Karpas-422 (cell line): Measurements from ENCODE around the gene PARK7. TPM values are rescaled to one million over a fixed set of nuclear protein-coding genes. Genes with fewer than 3 reads are reported as not detected.

Experiments
- DNase-seq: peaks from one replicate; pipeline ENCODE4 v3.0.0-alpha.2; 2015
- H2AFZ ChIP-seq: fragments of 200-600 bp; sonication (generic); 2 replicates; pipeline ENCODE4 v1.6.1; 2014; ENCODE audit warnings: antibody characterized with exemption, low read length, mixed read lengths
- H3K27ac ChIP-seq: fragments of 200-600 bp; sonication (generic); 2 replicates; pipeline ENCODE4 v1.5.1; 2014; ENCODE audit warnings: mild to moderate bottlenecking, low read length, moderate library complexity
- H3K27me3 ChIP-seq: fragments of 200-600 bp; sonication (generic); 2 replicates; pipeline ENCODE4 v1.6.1; 2014; ENCODE audit warnings: low read length, mixed read lengths
- H3K36me3 ChIP-seq: fragments of 200-600 bp; sonication (generic); 2 replicates; pipeline ENCODE4 v1.6.1; 2014; ENCODE audit warnings: low read length, mixed read lengths; ENCODE audit not compliant: insufficient read depth
- H3K4me1 ChIP-seq: fragments of 200-600 bp; sonication (generic); 2 replicates; pipeline ENCODE4 v1.6.1; 2014; ENCODE audit warnings: mild to moderate bottlenecking, low read length, mixed read lengths
- H3K4me2 ChIP-seq: fragments of 200-600 bp; sonication (generic); 2 replicates; pipeline ENCODE4 v1.6.1; 2014; ENCODE audit warnings: low read length, low read depth, mild to moderate bottlenecking; ENCODE audit not compliant: poor library complexity, severe bottlenecking
- H3K4me3 ChIP-seq: fragments of 200-600 bp; sonication (generic); 2 replicates; pipeline ENCODE4 v1.5.1; 2014; ENCODE audit warnings: mild to moderate bottlenecking, antibody characterized with exemption, low read length, mixed read lengths
- H3K79me2 ChIP-seq: fragments of 200-600 bp; sonication (generic); 2 replicates; pipeline ENCODE4 v1.6.1; 2014; ENCODE audit warnings: mild to moderate bottlenecking, low read length, mixed read lengths
- H3K9ac ChIP-seq: fragments of 200-600 bp; sonication (generic); 2 replicates; pipeline ENCODE4 v1.6.0; 2014; ENCODE audit warnings: low read length
- H3K9me2 ChIP-seq: fragments of 200-600 bp; sonication (generic), shearing (Covaris generic); replicated peaks from 2 replicates; pipeline ENCODE4 v1.6.0; 2014; ENCODE audit warnings: mild to moderate bottlenecking, low read length, moderate library complexity; ENCODE audit not compliant: insufficient read depth
- H3K9me3 ChIP-seq: fragments of 300-700, 200-600 bp; sonication (generic); 2 replicates; pipeline ENCODE4 v1.6.1; 2014; ENCODE audit warnings: low read length, mixed read lengths
- H4K20me1 ChIP-seq: fragments of 200-600 bp; sonication (generic); 2 replicates; pipeline ENCODE4 v1.6.1; 2014; ENCODE audit warnings: mild to moderate bottlenecking, antibody characterized with exemption, low read length, low read depth; ENCODE audit not compliant: insufficient read depth
- total RNA-seq: library from RNA; depleted of rRNA; stranded (reverse); fragments of >200 nt; shearing (Covaris generic); gene quantifications from 2 replicates; pipeline ENCODE4 v1.2.3, GENCODE V29; 2014; ENCODE audit warnings: low replicate concordance

The PARK7 gene
- total RNA-seq, 1 experiment from 2014 or later: 146 TPM

GRCh38 chr1:8003438-8004112 is 42.1 kb downstream of the PARK7 start:
- Histone ChIP-seq H3K9me3 (no peaks in the 10 kb centered on the region), H3K27ac (no peak overlapping the region), H3K4me1 (no peaks in the 10 kb centered on the region), H3K27me3 (no peaks in the 10 kb centered on the region), H3K36me3 (no peaks in the 10 kb centered on the region), H3K4me2 (no peak overlapping the region), H4K20me1 (no peaks in the 10 kb centered on the region), H3K9ac (no peak overlapping the region), H3K4me3 (no peak overlapping the region), H3K79me2 (no peaks in the 10 kb centered on the region), H3K9me2 (no peaks in the 10 kb centered on the region), H2AFZ (no peak overlapping the region)
- DNase-seq: no peak

- Histone ChIP-seq H2AFZ (no peak overlapping the region), H3K4me3 (no peak overlapping the region), H3K9ac (no peak overlapping the region), H3K4me1 (no peaks in the 10 kb centered on the region), H3K9me2 (no peaks in the 10 kb centered on the region), H3K4me2 (no peak overlapping the region), H3K36me3 (no peaks in the 10 kb centered on the region), H3K9me3 (no peaks in the 10 kb centered on the region), H3K27me3 (no peaks in the 10 kb centered on the region), H4K20me1 (no peaks in the 10 kb centered on the region), H3K79me2 (no peaks in the 10 kb centered on the region), H3K27ac (no peak overlapping the region)
- DNase-seq: no peak
Observed at GRCh38 chr1:8004113-8004802, 42.7 kb downstream of the PARK7 start.

- Histone ChIP-seq H3K4me3 (no peak overlapping the region), H3K27ac (no peak overlapping the region), H3K27me3 (no peaks in the 10 kb centered on the region), H3K4me2 (no peak overlapping the region), H2AFZ (no peak overlapping the region), H3K4me1 (no peaks in the 10 kb centered on the region), H3K79me2 (no peaks in the 10 kb centered on the region), H3K9me3 (no peaks in the 10 kb centered on the region), H4K20me1 (no peaks in the 10 kb centered on the region), H3K36me3 (no peaks in the 10 kb centered on the region), H3K9me2 (no peaks in the 10 kb centered on the region), H3K9ac (no peak overlapping the region)
- DNase-seq: no peak
Observed at GRCh38 chr1:8004803-8005573, 43.5 kb downstream of the PARK7 start.

GRCh38 chr1:8006037-8006963 is 44.8 kb downstream of the PARK7 start:
- Histone ChIP-seq H4K20me1 (no peaks in the 10 kb centered on the region), H3K4me1 (no peaks in the 10 kb centered on the region), H3K36me3 (no peaks in the 10 kb centered on the region), H3K9me3 (no peaks in the 10 kb centered on the region), H3K79me2 (no peaks in the 10 kb centered on the region), H3K27ac (no peak overlapping the region), H3K4me2 (no peak overlapping the region), H3K9me2 (no peaks in the 10 kb centered on the region), H3K9ac (no peak overlapping the region), H3K4me3 (no peak overlapping the region), H2AFZ (no peak overlapping the region), H3K27me3 (no peaks in the 10 kb centered on the region)
- DNase-seq: no peak

GRCh38 chr1:8009043-8010002 is 47.8 kb downstream of the PARK7 start:
- no peak overlapping the region for H3K4me3 ChIP-seq
- H3K9me3 ChIP-seq: no peaks in the 10 kb centered on the region
- H3K36me3 ChIP-seq: no peaks in the 10 kb centered on the region
- no peak overlapping the region for H3K4me2 ChIP-seq
- no peak overlapping the region for H3K27ac ChIP-seq
- no peaks in the 10 kb centered on the region for H3K4me1 ChIP-seq
- no peaks in the 10 kb centered on the region for H3K27me3 ChIP-seq
- H3K9me2 ChIP-seq: no peaks in the 10 kb centered on the region
- no peak overlapping the region for H3K9ac ChIP-seq
- H3K79me2 ChIP-seq: no peaks in the 10 kb centered on the region
- H4K20me1 ChIP-seq: no peaks in the 10 kb centered on the region
- no peak overlapping the region for H2AFZ ChIP-seq
- no peak for DNase-seq

- no peaks in the 10 kb centered on the region for H3K4me1 ChIP-seq
- no peaks in the 10 kb centered on the region for H3K79me2 ChIP-seq
- H4K20me1 ChIP-seq: no peaks in the 10 kb centered on the region
- H2AFZ ChIP-seq: no peak overlapping the region
- no peaks in the 10 kb centered on the region for H3K9me2 ChIP-seq
- no peak overlapping the region for H3K4me2 ChIP-seq
- H3K36me3 ChIP-seq: no peaks in the 10 kb centered on the region
- no peaks in the 10 kb centered on the region for H3K27me3 ChIP-seq
- no peak overlapping the region for H3K9ac ChIP-seq
- H3K4me3 ChIP-seq: no peak overlapping the region
- no peak for DNase-seq
- H3K9me3 ChIP-seq: no peaks in the 10 kb centered on the region
- no peak overlapping the region for H3K27ac ChIP-seq
Observed at GRCh38 chr1:8010080-8010664, 48.7 kb downstream of the PARK7 start.

- Histone ChIP-seq H3K4me3 (no peak overlapping the region), H3K36me3 (no peaks in the 10 kb centered on the region), H3K4me1 (no peaks in the 10 kb centered on the region), H3K9me3 (no peaks in the 10 kb centered on the region), H3K79me2 (no peaks in the 10 kb centered on the region), H3K9me2 (no peaks in the 10 kb centered on the region), H3K27ac (no peak overlapping the region), H2AFZ (no peak overlapping the region), H4K20me1 (no peaks in the 10 kb centered on the region), H3K9ac (no peak overlapping the region), H3K4me2 (no peak overlapping the region), H3K27me3 (no peaks in the 10 kb centered on the region)
- DNase-seq: no peak
Observed at GRCh38 chr1:8011016-8011415, 49.5 kb downstream of the PARK7 start.
